HUES48 (cell line): ENCODE results near the gene C3orf33.

Source experiments
- H3K27ac ChIP-seq: one replicate; pipeline ENCODE4 v1.7.0; 2013; ENCODE audit warnings: low read depth, low read length, inconsistent platforms
- H3K27me3 ChIP-seq: 2 replicates; pipeline ENCODE4 v1.6.1; 2013; ENCODE audit warnings: mild to moderate bottlenecking, low read length; ENCODE audit not compliant: control insufficient read depth, insufficient read depth
- H3K36me3 ChIP-seq: 2 replicates; pipeline ENCODE4 v1.6.1; 2013; ENCODE audit warnings: low read length; ENCODE audit not compliant: control insufficient read depth, insufficient read depth
- H3K4me1 ChIP-seq: 2 replicates; pipeline ENCODE4 v1.6.1; 2013; ENCODE audit warnings: mild to moderate bottlenecking, low read length; ENCODE audit not compliant: control insufficient read depth, insufficient read depth
- H3K4me3 ChIP-seq: 2 replicates; pipeline ENCODE4 v1.5.1; 2013; ENCODE audit warnings: mild to moderate bottlenecking, low read depth, low read length
- H3K9ac ChIP-seq: 2 replicates; pipeline ENCODE4 v1.6.1; 2013; ENCODE audit warnings: mild to moderate bottlenecking, low read depth, low read length, moderate library complexity
- H3K9me3 ChIP-seq: 2 replicates; pipeline ENCODE4 v1.6.1; 2013; ENCODE audit warnings: low read length; ENCODE audit not compliant: control insufficient read depth, insufficient read depth

C3orf33 gene

GRCh38 chr3:155739154-155739553, 66.9 kb downstream of the C3orf33 start:
- H3K9ac ChIP-seq = no peak overlapping the region
- no peaks in the 10 kb centered on the region for H3K9me3 ChIP-seq
- H3K4me3 ChIP-seq = no peak overlapping the region
- H3K4me1 ChIP-seq = peaks cover 3% of the 10 kb centered on the region
- no peaks in the 10 kb centered on the region for H3K36me3 ChIP-seq
- no peak overlapping the region for H3K27ac ChIP-seq
- H3K27me3 ChIP-seq = no peaks in the 10 kb centered on the region

- peaks cover 2% of the 10 kb centered on the region for H3K4me1 ChIP-seq
- H3K9me3 ChIP-seq = no peaks in the 10 kb centered on the region
- no peak overlapping the region for H3K9ac ChIP-seq
- H3K36me3 ChIP-seq = no peaks in the 10 kb centered on the region
- no peaks in the 10 kb centered on the region for H3K27me3 ChIP-seq
- no peak overlapping the region for H3K27ac ChIP-seq
- no peak overlapping the region for H3K4me3 ChIP-seq
Observed at GRCh38 chr3:155738580-155739076, 67.5 kb downstream of the C3orf33 start.

GRCh38 chr3:155737844-155738460, 68.1 kb downstream of the C3orf33 start:
- H3K27me3 ChIP-seq = no peaks in the 10 kb centered on the region
- no peak overlapping the region for H3K4me3 ChIP-seq
- no peak overlapping the region for H3K9ac ChIP-seq
- no peaks in the 10 kb centered on the region; the same call in 1 of the 2 replicates for H3K4me1 ChIP-seq
- peak overlapping the region; percentile 9 for H3K27ac ChIP-seq
- no peaks in the 10 kb centered on the region for H3K9me3 ChIP-seq
- H3K36me3 ChIP-seq = no peaks in the 10 kb centered on the region

- no peaks in the 10 kb centered on the region; the same call in 1 of the 2 replicates for H3K4me1 ChIP-seq
- no peaks in the 10 kb centered on the region for H3K36me3 ChIP-seq
- no peak overlapping the region for H3K9ac ChIP-seq
- H3K27ac ChIP-seq = no peak overlapping the region
- H3K9me3 ChIP-seq = no peaks in the 10 kb centered on the region
- no peaks in the 10 kb centered on the region for H3K27me3 ChIP-seq
- no peak overlapping the region for H3K4me3 ChIP-seq
Observed at GRCh38 chr3:155736381-155736780, 69.7 kb downstream of the C3orf33 start.

- Histone ChIP-seq H3K4me1 (peaks cover 9% of the 10 kb centered on the region; the same call in 1 of the 2 replicates), H3K27me3 (no peaks in the 10 kb centered on the region), H3K9ac (no peak overlapping the region), H3K27ac (no peak overlapping the region), H3K4me3 (no peak overlapping the region), H3K9me3 (no peaks in the 10 kb centered on the region), H3K36me3 (no peaks in the 10 kb centered on the region)
Observed at GRCh38 chr3:155730843-155731242, 75.2 kb downstream of the C3orf33 start.

- peaks cover 4% of the 10 kb centered on the region; the same call in 1 of the 2 replicates for H3K9me3 ChIP-seq
- no peak overlapping the region for H3K27ac ChIP-seq
- no peak overlapping the region for H3K9ac ChIP-seq
- H3K36me3 ChIP-seq = no peaks in the 10 kb centered on the region
- H3K4me3 ChIP-seq = no peak overlapping the region
- H3K27me3 ChIP-seq = no peaks in the 10 kb centered on the region
- peaks cover 10% of the 10 kb centered on the region; the same call in 1 of the 2 replicates for H3K4me1 ChIP-seq
Observed at GRCh38 chr3:155727836-155728235, 78.2 kb downstream of the C3orf33 start.

DNA sequence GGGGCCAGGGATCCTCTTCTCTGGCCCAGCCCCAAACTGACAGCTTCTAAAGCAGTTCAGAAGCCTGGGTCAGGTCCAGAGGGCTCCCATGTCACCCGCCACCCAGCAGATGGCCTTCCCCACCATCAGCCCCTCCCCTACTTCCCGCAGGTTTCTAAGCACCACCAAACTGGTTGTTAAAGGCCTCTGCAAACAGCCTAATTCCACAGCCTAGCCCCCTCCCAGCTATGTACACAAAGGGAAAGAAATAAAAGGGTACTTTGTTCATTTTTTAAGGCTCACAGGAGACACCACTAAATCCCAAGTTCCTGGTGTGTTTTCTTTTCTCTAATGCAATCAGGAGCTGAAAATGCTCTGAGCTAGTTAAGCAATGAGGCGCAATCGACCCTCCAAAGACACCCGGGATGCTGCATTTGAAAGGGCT, 91.8 kb downstream of the C3orf33 start:
- Histone ChIP-seq H3K9ac (no peak overlapping the region), H3K4me1 (peaks cover 16% of the 10 kb centered on the region), H3K27ac (peak overlapping the region; percentile 5), H3K9me3 (peaks cover 14% of the 10 kb centered on the region; the same call in 1 of the 2 replicates), H3K27me3 (no peaks in the 10 kb centered on the region), H3K4me3 (no peak overlapping the region), H3K36me3 (no peaks in the 10 kb centered on the region; the same call in 1 of the 2 replicates)
